Caco-2 (cell line): ENCODE data around the gene FAM98B. TPM values are rescaled to one million over a fixed set of nuclear protein-coding genes. Genes with fewer than 3 reads are reported as not detected.

Experiments
- BruUV-seq: library from RNA; stranded (reverse); fragments of 400-500 nt; replicated peaks from 2 replicates; lab custom pipeline; 2021; lab: Mats Ljungman, UMichigan
- CTCF ChIA-PET: fragments of 300-600 bp; sonication (Branson Sonifier 250); formaldehyde crosslinking; loops from one replicate; lab custom pipeline; 2022; ENCODE audit warnings: antibody characterized with exemption; lab: Charles Lee
- POLR2A ChIA-PET: fragments of 300-600 bp; sonication (Branson Sonifier 250); formaldehyde crosslinking; loops from one replicate; lab custom pipeline; 2022; ENCODE audit warnings: antibody characterized with exemption; lab: Charles Lee
- DNase-seq, 2 experiments: peaks; one replicate each; pipeline versions ENCODE4 v3.0.0 to v3.0.0-alpha.2; 2020 to 2022
- H3K27me3 ChIP-seq: replicated peaks from 2 replicates; pipeline ENCODE4 v1.6.0; 2011; ENCODE audit warnings: low read length; ENCODE audit not compliant: control insufficient read depth, insufficient read depth
- H3K36me3 ChIP-seq: 2 replicates; pipeline ENCODE4 v1.5.1; 2011; ENCODE audit warnings: low read length; ENCODE audit not compliant: control insufficient read depth, insufficient read depth
- H3K4me1 ChIP-seq: fragments of 250-450 bp; sonication (Bioruptor Pico); 2 replicates; pipeline ENCODE4 v1.5.1; 2020; ENCODE audit warnings: mild to moderate bottlenecking
- H3K4me3 ChIP-seq: 2 replicates; pipeline ENCODE4 v1.5.1; 2011; ENCODE audit warnings: low read depth, mild to moderate bottlenecking, control low read depth, low read length
- H3K9me3 ChIP-seq: fragments of 250-450 bp; sonication (Bioruptor Pico); 2 replicates; pipeline ENCODE4 v1.5.1; 2020; ENCODE audit warnings: mild to moderate bottlenecking, moderate library complexity
- H3K27ac Mint-ChIP-seq: one replicate; pipeline ENCODE4 v1.8.0; 2022; ENCODE audit warnings: mixed read lengths; ENCODE audit not compliant: unreplicated experiment
- H3K27me3 Mint-ChIP-seq: one replicate; pipeline ENCODE4 v1.8.0; 2022; ENCODE audit warnings: mixed read lengths; ENCODE audit not compliant: insufficient read depth, unreplicated experiment
- H3K36me3 Mint-ChIP-seq: one replicate; pipeline ENCODE4 v1.8.0; 2022; ENCODE audit warnings: mild to moderate bottlenecking, mixed read lengths; ENCODE audit not compliant: insufficient read depth, unreplicated experiment
- H3K4me1 Mint-ChIP-seq: one replicate; pipeline ENCODE4 v1.8.0; 2022; ENCODE audit warnings: low read depth, mixed read lengths; ENCODE audit not compliant: unreplicated experiment
- H3K4me3 Mint-ChIP-seq: one replicate; pipeline ENCODE4 v1.8.0; 2022; ENCODE audit warnings: mild to moderate bottlenecking, moderate library complexity, mixed read lengths; ENCODE audit not compliant: unreplicated experiment
- H3K9me3 Mint-ChIP-seq: one replicate; pipeline ENCODE4 v1.8.0; 2022; ENCODE audit warnings: mixed read lengths; ENCODE audit not compliant: unreplicated experiment
- intact Hi-C: fragments of 100-400 bp; cut with micrococcal nuclease; formaldehyde crosslinking; loops from one replicate; pipeline ENCODE4 v1.10.0; 2022; ENCODE audit not compliant: unreplicated experiment
- total RNA-seq: library from RNA; stranded (reverse); gene quantifications from 2 replicates; pipeline ENCODE4 v1.2.3, GENCODE V29; 2022
- TF ChIP-seq, protein P1 (sequence below), 2 experiments: fragments of 200-600 bp in 1 of 2; IDR thresholded peaks; 1 replicate in 1 of 2; 2 replicates in 1 of 2; pipeline versions ENCODE4 v1.5.1 to v1.8.0; 2011 to 2022; ENCODE audit warnings: antibody characterized with exemption in 1 of 2, control low read depth in 1 of 2, inconsistent platforms in 1 of 2, low read depth in 1 of 2, low read length in 1 of 2, mild to moderate bottlenecking in 1 of 2, moderate library complexity in 1 of 2; ENCODE audit not compliant: insufficient read depth in 1 of 2, severe bottlenecking in 1 of 2, unreplicated experiment in 1 of 2

The FAM98B gene
- total RNA-seq, 1 experiment from 2014 or later = 47.2 TPM

DNA sequence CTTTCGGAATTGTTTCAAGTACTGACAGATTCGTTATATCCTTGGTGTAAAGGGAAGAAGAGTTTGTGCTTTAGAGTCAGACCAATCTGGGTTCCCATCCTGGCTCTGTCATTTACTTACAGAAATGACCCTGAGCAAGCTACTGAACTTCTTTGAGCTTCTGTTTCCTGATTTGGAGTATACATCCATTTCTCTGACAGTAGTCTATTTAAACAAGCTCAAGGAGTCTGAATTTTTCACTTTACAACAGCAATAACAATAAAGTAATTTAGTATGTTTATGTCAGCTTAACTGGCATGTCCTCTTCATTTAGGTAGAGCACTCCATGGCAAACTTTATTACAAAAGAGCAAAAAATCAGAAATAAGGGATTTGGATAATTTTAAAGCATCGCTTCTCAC is 27.8 kb downstream of the FAM98B start:
- intact Hi-C loops = no loop called here
- H3K27me3 Mint-ChIP-seq = no peaks in the 10 kb centered on the region
- H3K36me3 ChIP-seq = no peaks in the 10 kb centered on the region
- H3K9me3 Mint-ChIP-seq = no peaks in the 10 kb centered on the region
- POLR2A ChIA-PET = no interaction called here
- TF ChIP-seq, protein P1, sequence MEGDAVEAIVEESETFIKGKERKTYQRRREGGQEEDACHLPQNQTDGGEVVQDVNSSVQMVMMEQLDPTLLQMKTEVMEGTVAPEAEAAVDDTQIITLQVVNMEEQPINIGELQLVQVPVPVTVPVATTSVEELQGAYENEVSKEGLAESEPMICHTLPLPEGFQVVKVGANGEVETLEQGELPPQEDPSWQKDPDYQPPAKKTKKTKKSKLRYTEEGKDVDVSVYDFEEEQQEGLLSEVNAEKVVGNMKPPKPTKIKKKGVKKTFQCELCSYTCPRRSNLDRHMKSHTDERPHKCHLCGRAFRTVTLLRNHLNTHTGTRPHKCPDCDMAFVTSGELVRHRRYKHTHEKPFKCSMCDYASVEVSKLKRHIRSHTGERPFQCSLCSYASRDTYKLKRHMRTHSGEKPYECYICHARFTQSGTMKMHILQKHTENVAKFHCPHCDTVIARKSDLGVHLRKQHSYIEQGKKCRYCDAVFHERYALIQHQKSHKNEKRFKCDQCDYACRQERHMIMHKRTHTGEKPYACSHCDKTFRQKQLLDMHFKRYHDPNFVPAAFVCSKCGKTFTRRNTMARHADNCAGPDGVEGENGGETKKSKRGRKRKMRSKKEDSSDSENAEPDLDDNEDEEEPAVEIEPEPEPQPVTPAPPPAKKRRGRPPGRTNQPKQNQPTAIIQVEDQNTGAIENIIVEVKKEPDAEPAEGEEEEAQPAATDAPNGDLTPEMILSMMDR (IDR thresholded peaks at IDR 0.05; ENCODE audit: insufficient read depth in 1 of 2, low read depth in 1 of 2, low read length in 1 of 2, severe bottlenecking in 1 of 2, unreplicated experiment in 1 of 2) = no peak
- no peaks in the 10 kb centered on the region for H3K27me3 ChIP-seq
- no peak overlapping the region for H3K4me3 ChIP-seq
- H3K4me1 Mint-ChIP-seq = no peaks in the 10 kb centered on the region
- H3K4me1 ChIP-seq = no peaks in the 10 kb centered on the region
- no peak overlapping the region for H3K4me3 Mint-ChIP-seq
- CTCF ChIA-PET = no interaction called here
- DNase-seq = no peak
- no TSS peak for BruUV-seq
- no peak overlapping the region for H3K27ac Mint-ChIP-seq
- H3K9me3 ChIP-seq = no peaks in the 10 kb centered on the region
- H3K36me3 Mint-ChIP-seq = peaks cover 4% of the 10 kb centered on the region

DNA sequence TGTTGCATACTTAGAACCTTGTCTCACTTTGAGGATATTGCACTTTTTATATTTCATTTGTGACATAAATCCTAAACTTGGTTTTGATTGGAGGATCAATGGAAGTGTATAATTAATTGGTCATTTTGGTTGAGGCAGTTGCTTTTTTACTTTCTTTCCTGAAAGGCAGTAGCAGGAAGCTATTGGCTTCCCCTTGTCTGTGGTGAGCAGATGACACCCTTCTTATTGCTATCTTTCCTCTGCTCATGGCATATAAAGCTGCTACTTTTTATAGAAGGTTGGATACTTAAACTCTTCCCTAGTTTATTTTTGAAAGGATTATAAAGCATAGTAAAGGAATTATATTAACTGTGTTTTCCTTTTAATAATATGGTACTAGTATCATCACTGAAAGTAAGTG is 28.6 kb downstream of the FAM98B start:
- TF ChIP-seq, protein P1 (IDR thresholded peaks at IDR 0.05; ENCODE audit: insufficient read depth in 1 of 2, low read depth in 1 of 2, low read length in 1 of 2, severe bottlenecking in 1 of 2, unreplicated experiment in 1 of 2) = no peak
- no peak overlapping the region for H3K4me3 Mint-ChIP-seq
- intact Hi-C loops = no loop called here
- H3K4me1 Mint-ChIP-seq = no peaks in the 10 kb centered on the region
- no TSS peak for BruUV-seq
- H3K4me1 ChIP-seq = no peaks in the 10 kb centered on the region
- H3K9me3 Mint-ChIP-seq = no peaks in the 10 kb centered on the region
- no peaks in the 10 kb centered on the region for H3K27me3 ChIP-seq
- no peak for DNase-seq
- no peak overlapping the region for H3K4me3 ChIP-seq
- CTCF ChIA-PET = interaction anchor here (0.7 kb wide), 1 partner anchor 562 kb away, joined by 3 read pairs; no protein-coding TSS in a partner anchor
- H3K27ac Mint-ChIP-seq = no peak overlapping the region
- H3K36me3 Mint-ChIP-seq = peaks cover 11% of the 10 kb centered on the region
- H3K27me3 Mint-ChIP-seq = no peaks in the 10 kb centered on the region
- no peaks in the 10 kb centered on the region for H3K9me3 ChIP-seq
- POLR2A ChIA-PET = no interaction called here
- H3K36me3 ChIP-seq = no peaks in the 10 kb centered on the region

DNA sequence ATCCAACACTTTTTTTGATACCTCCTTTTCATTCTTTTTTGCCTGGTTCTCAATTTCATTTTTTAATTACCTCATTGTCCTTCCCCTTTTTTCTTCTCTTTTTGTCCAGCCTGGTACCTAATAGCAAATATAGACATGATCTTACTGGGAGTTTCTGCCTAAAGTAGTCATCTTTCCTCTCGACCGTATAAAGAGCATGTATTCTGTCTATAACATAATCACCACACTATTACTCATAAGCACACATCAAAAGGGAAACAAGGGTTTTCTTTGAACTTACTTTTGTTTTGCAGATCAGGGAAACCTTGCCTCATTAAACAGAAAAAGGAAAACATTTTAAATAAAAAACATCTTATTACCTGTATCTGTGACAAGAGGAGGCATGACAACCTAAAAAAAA is 33.0 kb downstream of the FAM98B start:
- intact Hi-C loops = no loop called here
- ChIA-PET POLR2A (no interaction called here), CTCF (no interaction called here)

More for the DNA sequence above, 33.0 kb downstream of the FAM98B start:
- Mint-ChIP-seq H3K4me3 (no peak overlapping the region), H3K9me3 (no peaks in the 10 kb centered on the region), H3K27ac (no peak overlapping the region), H3K36me3 (peaks cover 14% of the 10 kb centered on the region), H3K4me1 (no peaks in the 10 kb centered on the region), H3K27me3 (no peaks in the 10 kb centered on the region)
- Histone ChIP-seq H3K36me3 (no peaks in the 10 kb centered on the region), H3K4me1 (no peaks in the 10 kb centered on the region), H3K9me3 (no peaks in the 10 kb centered on the region), H3K27me3 (no peaks in the 10 kb centered on the region), H3K4me3 (no peak overlapping the region)
- TF ChIP-seq, protein P1 (IDR thresholded peaks at IDR 0.05; ENCODE audit: insufficient read depth in 1 of 2, low read depth in 1 of 2, low read length in 1 of 2, severe bottlenecking in 1 of 2, unreplicated experiment in 1 of 2) = no peak
- DNase-seq = no peak
- BruUV-seq = no TSS peak
